ENCODE results near the gene ELAVL2.
"Not testable (repeated sequence)": the region's sequence is repeated elsewhere in the genome, so short reads cannot be mapped to it uniquely, and the experiment has no call there.

The ELAVL2 gene

DNA sequence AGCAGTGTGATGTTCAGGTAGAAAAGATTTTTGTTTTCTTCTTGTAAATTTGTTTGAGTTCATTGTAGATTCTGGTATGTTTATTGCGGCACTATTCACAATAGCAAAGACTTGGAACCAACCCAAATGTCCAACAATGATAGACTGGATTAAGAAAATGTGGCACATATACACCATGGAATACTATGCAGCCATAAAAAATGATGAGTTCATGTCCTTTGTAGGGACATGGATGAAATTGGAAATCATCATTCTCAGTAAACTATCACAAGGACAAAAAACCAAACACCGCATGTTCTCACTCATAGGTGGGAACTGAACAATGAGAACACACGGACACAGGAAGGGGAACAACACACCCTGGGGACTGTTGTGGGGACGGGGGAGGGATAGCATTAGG lies 103.0 kb downstream of the ELAVL2 start:
- DNase-seq (ENCODE audit: low spot score) = not testable (repeated sequence)

DNA sequence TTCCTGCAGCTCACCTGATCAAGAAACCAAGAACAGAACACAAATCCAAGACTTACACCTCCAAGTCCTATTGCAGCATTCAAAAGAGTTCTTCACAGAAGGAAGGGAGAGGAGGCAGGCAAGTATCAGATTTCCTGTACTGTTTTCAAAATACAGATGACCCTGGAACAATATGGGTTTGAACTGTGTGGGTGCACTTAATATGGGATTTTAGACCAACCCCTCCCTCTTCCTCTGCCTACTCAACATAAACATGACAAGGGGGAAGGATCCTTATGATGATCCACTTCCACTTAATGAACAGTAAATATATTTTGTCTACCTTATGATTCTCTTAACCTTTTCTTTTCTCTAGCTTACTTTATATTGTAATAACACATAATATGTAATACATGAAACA lies 104.6 kb downstream of the ELAVL2 start:
- no peak for DNase-seq (ENCODE audit: low spot score)

DNA sequence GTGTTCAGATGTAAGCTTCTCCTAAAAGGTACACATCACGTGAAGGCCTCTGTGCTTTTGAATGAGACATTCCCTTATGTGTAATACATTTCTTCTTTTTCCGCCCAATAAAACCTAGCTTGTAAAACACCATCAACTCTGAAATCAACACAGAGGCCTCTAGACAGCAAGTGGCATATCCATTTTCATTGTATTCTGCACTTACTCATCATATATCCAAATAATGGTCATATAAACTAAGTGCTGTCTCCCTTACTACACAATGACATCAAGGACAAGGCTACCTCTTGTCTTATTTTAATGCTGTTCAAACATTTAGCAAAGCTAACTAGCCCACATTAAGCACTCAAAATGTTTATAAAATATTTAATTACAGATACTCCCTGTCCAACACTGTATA lies 108.5 kb downstream of the ELAVL2 start:
- DNase-seq (ENCODE audit: low spot score) = no peak

DNA sequence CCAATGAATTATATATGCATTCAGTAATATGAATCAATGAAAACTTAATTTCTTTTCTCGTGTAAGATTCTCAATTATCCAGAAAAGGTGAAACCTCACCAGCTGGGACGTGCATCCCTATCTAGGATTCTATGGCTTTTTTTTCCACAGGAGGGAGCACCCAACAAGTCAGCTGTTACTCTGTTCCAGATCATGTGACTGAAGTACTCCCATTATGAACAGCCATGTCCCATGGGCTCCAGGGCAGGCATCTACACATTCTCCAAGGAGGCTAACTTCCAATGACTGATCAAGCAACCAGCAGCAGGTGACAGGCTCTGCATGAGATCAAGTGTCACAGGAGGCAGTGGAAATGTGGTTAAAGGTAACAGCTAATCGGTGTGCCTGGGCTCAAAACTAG lies 118.8 kb downstream of the ELAVL2 start:
- no peak for DNase-seq (ENCODE audit: low spot score)

DNA sequence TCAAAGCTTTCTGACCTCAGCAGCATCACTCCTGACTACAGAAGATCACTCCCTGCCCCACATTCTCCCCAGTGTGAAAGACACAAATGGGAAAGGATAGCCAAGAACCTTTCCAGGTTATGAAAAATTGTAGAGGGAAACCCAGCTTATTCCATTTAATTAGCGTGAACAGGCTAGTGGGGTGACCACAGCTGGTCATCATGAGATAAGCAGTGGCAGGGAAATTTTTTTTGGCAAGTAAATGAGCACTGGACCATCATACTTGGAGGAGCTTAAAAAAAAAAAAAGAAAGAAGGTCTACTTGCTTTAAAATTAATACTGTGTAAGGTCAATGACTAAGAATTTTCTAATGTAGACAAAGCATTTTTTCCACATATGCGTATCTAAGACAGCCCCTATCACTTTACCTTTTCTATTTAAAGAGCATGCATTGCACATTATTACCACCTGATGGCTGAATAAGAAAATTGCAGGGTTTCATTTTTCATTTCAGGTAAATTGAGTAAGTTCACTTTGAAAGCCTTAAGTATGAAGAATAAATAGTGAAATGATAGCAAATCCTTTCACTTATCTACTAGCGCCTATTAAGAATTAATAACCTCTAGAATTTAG lies 123.6 kb downstream of the ELAVL2 start:
- DNase-seq (ENCODE audit: low spot score) = peak; percentile 16

DNA sequence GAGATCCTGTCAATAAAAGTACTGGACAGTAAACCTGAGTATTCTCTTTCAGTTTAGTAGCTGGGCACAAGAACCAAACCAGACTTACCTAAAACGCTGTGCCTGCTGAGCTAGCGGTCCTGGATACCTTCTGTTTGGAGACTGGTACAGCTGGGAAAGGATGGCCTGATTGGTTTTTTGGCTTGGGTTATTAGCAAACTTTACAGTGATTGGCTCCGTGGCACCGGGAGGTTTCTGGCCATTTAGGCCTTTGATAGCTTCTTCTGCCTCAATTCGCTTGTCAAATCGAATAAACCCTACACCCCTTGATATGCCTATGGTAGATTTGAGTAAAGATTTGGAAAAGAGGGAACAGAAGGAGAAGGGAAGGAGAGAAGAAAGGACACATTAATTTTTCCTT lies 124.7 kb downstream of the ELAVL2 start:
- peak; percentile 98 for DNase-seq (ENCODE audit: low spot score)

DNA sequence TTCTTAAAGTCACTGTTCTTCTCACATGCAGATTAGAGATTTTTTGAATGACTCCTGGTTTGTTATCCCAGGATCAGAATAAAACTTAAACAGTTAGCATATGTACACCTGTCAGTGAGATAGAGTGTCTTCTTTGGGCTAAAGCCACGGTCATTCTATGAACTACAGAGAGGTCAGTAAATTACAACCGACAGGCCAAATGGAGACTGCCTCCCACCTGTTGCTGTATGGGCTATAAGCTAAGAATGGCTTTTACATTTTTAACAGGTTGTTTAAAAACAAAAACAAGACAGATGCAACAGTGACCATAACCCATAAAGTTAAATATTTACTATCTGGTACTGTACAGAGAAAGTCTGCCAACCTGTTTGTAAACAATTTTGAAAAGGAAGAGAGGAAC lies 125.7 kb downstream of the ELAVL2 start:
- DNase-seq (ENCODE audit: low spot score) = no peak

DNA sequence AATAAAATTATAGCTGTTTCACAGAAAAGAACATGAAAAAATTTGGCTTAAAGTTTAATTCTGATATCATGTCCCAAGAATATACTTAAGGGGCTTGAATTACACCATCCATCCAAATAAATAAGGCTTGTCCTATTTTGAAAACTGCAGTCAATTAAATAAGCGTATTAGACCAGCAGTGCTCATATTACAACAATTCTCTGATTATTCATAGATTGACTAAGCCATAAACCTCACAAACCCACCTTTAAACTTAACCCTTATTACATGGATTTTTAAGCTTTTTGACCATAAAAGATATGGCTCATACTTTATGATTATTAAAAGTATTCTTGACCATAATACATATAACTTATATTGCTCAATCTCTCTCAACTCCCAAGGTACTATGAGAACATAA lies 127.9 kb downstream of the ELAVL2 start:
- no peak for DNase-seq (ENCODE audit: low spot score)

DNA sequence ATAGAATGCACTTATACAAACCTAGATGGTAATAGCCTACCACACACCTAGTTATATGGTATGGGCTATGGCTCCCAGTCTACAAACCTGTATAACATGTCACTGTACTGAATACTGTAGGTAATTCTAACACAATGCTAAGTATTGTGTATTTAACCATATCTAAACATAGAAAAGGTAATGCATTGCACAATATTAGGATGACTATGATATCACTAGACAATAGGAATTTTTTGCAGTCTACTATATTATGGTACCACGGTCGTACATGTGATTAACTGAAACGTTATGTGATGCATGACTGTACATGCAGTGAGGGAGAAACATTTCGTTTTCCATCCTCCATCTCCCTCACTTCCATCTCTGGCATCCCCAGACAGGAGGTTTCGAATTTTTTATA lies 130.5 kb downstream of the ELAVL2 start:
- no peak for DNase-seq (ENCODE audit: low spot score)

DNA sequence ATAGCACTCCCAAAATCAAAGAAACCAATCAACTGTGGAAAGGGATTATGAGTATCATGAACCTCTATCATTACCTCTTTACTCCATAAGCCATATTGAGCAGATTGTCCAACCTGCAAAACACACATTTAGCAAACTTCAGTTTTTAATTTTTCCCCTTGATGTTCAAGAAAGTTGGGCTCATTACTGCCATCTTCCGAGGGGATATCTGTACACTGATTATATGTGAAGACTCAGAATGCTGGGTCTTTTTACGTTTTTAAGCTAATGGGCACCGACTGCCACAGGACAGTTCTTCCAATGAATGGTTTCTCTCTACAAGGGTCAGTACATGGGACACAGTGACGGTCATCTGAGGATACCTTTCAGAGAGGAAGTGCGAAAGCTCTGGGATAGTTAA lies 132.7 kb downstream of the ELAVL2 start:
- no peak for DNase-seq (ENCODE audit: low spot score)

DNA sequence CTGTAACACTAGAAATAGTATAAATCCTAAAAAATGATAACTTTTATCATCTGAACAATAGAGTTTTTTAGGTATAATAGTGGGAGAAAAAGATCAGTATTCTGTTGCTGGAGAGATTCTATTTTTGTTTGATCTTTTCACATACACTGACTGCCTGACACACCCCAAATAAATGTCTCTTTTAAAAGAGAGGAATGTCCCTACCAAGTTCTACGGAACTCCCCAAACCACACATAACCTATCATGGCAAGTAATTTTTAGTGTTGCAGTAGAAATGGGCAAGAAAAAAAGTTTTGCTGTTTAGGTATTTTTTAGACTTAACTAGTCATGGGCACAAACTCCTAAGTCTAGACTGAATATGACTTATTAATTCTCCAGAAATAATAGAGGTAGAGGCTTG lies 139.1 kb downstream of the ELAVL2 start:
- DNase-seq (ENCODE audit: low spot score) = no peak

DNA sequence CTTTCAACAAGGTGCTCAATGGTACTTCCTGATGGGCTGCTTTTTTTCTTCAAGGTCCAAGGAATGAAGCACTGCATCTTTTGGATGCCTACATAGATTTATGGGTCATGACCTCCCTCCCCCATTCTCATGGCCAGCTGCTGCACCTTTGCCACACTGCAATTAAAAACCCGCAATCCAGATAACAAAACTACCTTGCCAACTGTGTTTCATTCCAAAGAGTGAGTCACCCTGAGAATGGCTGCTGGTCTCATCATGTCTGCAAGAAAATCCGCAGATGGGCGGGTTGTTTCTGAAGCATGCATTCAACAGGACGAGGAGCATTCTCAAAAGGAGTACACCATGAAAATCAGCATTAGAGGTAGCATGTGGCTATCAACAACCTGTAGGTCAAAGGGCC lies 139.8 kb downstream of the ELAVL2 start:
- DNase-seq (ENCODE audit: low spot score) = no peak

DNA sequence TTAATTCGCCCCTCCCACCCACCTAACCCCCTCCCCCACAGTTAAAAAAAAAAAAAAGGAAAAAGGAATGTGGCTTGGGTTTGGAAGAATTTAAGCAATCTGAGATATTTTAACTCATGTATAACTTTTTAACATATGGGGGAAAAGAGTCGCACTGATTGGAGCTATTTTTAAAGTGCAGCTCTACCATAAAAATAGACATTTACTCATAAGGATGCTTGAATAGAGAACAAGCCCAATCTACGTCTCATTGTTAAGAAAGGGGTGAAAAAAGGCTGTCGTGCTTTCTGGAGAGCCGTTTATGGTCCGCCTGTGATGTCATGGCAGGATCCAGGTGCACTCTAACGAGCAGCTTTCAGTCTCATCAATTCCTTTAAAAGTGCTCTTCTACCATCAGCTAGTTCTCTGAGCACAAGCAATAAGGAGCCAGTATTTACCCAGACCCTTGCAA lies 142.4 kb downstream of the ELAVL2 start:
- no peak for DNase-seq (ENCODE audit: low spot score)

DNA sequence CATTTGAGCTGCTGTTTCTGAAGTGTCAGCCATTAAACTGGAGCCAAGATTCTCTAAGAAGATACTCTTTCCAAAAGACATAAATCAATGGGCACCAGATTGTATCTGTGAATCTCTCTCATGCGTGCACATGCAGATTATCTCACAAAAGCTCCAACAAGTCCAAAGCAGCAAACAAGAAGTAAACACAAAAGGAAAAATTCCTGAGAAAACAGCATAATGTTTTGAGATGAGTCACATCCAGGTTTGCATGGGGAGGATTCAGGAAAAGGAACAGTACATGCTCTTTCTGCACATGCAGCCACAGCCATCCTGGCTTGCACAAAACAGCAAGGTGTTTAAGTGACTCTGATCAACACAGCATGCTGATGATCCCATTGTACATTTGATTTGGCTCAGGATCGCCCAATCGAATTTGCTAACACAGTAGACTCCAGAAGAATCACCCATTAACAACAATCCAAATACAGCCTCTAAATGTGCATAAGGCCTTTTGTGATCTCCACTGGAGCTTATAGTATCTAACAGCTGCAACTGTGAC lies 143.1 kb downstream of the ELAVL2 start:
- DNase-seq (ENCODE audit: low spot score) = no peak

DNA sequence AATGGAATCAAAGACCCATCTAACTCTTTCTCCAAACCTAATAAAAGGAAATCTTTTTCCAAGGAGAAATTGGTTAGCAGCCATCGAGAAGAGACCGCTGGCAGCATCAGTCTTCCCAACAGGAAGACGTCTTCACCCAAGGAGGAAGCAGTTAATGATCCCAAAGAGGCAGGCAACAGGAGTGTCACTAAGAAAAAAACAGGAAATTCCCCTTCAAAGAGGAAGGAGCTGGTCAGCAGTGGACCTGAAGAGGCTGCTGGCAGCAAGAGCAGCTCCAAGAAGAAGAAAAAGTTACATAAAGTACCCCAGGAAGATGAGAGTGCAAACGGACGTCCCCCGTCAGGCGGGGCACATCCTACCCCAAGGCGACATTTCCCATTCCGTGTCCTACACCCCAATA lies 143.7 kb downstream of the ELAVL2 start:
- DNase-seq (ENCODE audit: low spot score) = no peak

DNA sequence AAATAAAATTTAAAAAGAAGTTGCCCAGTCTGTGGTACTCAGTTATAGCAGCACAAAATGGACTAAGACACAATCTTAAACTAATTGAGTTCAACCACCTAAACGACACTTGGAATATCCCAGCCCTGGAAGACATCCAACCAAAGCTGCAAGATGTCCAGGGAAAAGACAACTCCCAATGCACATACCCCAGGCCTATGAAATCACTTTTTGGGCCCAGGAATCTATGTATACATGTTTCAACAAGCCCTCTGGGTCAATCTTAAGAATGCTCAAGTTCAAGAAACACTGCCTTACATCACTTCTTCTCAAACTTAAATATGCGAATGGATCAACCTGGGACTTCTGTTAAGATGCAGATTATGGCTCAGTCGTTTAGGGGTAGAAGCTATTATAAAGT lies 148.6 kb downstream of the ELAVL2 start:
- no peak for DNase-seq (ENCODE audit: low spot score)

DNA sequence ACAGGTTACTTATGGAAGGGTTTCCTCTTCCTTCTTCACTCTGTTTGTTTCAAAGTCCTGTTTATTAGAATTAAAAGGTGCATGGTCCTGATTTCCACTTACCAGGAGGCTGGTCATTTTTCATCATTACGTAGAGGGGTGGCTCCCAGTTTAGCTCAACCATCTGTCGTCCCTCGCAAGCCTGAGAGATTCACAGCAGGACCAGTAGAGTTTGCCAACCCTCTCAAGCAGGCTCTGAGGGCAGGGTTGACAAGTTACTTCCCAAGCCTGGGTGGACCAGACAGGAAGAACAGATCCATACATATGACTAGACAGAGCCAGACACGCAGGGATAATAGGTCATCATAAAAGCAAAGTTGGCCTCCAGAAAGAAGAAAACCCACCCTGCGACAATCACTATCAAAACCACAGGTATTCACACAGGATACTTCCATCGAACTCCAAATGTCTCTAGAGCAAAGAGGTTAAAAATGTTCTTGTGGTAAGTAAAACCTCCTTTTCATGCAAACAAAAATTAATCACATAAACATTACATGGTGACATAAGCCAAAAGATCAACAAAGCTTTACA lies 151.9 kb downstream of the ELAVL2 start:
- peak; percentile 97 for DNase-seq (ENCODE audit: low spot score)

DNA sequence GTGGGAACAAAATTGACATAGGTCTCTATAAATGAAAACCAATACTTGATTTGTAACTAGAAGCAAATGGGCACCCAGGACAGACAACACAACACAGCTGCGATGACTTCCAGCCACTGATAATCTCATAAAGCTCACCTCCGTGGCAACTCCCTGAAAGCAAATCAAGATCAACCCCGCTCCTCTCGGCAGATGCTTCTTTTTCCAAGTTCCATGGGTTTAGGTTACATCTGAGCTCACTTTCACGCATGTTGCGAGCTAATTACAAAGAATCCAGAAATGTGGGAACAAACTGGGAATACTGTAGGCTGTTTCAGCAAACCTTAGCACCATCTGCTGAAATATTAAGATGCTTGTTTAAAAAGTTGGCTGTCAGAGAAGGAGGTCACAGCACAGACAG lies 153.9 kb downstream of the ELAVL2 start:
- DNase-seq (ENCODE audit: low spot score) = no peak

DNA sequence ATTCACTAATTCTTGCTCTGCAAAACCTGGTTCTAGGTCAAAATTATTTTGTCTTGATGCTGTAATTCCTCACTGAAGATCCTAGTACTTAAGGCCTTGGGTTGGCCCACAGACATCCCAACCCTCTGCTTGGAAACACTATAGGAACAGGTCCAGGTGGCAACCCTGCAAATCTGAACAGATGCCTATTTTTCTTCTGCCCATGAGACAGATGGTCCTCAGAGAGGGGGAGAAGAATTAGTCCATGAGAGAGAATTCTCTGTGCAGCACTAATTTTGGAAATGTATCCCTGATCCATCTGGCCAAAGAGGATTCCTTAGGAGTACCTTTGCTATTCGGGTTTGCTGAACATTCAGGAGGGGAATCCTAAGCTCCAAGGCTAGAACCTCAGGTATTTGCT lies 156.3 kb downstream of the ELAVL2 start:
- DNase-seq (ENCODE audit: low spot score) = peak; percentile 98

DNA sequence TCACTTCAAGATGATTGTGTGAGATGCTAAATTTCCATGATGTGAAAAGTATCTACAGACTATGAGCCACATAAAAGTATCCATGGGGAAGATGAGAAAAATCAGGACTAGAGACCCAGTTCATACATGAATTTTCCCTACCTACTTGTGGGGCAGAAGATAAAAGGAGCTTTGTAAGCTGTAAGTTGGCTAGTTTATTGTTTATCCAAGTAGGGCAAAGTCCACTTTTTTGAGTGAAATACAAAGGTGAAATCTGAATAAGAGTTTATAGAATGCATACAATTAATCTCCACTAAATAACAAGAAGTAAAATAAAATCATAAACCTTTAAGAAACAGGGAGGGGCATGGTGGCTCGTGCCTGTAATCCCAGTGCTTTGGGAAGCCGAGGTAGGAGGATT lies 160.4 kb downstream of the ELAVL2 start:
- DNase-seq (ENCODE audit: low spot score) = no peak

DNA sequence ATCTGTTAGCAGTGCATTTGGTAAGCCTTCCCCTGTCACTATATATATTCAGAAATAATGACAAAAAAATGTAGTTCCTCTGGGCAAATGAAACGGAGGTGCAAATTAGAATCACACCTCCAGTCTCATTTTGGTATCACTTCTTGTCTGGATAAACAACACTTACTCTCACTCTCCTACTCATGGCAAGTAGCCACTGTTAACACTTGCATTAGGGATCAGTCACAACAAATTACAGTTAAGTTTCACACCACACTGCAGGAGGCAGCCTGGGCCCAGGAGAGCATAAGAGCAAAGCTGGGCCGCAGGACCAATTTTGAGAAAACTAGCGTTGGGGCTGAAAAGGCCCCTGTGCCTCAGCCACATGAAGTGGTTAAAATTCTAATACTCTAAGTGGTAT lies 161.0 kb downstream of the ELAVL2 start:
- no peak for DNase-seq (ENCODE audit: low spot score)

DNA sequence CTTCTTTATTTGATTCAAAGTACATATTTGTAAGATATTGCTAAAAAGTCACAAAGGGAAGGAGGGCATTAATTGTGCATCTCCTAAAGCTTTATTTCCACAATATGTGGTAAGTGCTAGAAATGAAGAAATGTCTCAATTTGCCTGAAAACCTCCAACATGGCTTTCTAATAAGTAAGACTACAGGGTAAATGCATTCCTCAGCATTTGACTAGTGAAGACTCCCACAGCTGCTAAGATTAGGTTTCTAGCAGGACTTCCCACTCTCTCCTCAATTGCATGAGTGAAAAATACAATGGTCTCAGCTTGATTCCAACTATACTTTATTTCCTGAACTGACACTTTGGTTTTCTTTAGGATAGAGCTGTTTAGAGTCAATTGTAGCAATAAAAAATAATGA lies 162.1 kb downstream of the ELAVL2 start:
- no peak for DNase-seq (ENCODE audit: low spot score)

DNA sequence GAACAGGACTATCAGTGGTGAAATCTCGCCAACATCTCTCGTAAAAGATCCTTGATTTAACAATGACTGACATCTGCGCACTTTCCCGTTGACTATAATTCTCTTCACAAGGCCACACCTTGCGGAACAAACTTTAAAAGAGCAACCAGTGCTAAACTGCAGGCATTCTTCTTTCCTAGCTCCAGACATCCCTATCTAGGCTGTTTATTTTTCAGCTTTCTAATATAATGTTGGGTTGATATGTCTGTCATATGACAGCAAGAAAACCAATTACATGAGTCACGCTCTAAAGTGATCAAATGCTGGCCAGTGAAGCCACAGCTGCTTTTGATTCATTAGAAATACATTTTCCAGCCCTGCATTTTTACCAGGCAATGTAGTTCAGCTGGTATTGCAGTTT lies 162.5 kb downstream of the ELAVL2 start:
- no peak for DNase-seq (ENCODE audit: low spot score)

DNA sequence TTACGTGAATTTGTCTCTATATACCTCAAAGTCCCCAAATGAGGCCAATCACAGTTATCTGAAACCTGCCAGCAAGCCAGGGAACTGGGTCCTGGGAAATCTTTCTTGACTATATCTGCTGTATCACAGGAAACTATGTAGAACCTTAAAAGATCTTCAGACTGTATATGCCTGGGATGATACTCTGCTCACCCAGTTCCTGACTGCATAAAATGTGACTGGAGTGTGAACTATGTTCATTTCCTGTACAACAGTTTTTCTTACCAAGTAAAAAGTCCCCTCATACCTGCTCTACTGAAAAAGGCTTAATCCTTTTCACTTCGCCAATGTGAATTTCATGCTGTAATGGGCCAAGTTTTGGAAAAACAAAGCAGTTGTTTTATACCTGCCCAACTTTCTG lies 162.9 kb downstream of the ELAVL2 start:
- DNase-seq (ENCODE audit: low spot score) = no peak

All from cerebellar cortex (tissue), 1 donor.